HG02970 (cell line): Measurements from ENCODE around the gene POLE.
"Not testable (repeated sequence)": the region's sequence is repeated elsewhere in the genome, so short reads cannot be mapped to it uniquely, and the experiment has no call there.

ENCODE experiments used
- ATAC-seq: cut with Tn5 transposase; IDR thresholded peaks from one replicate; pipeline ENCODE4 v1.9.1; 2021; ENCODE audit warnings: mild to moderate bottlenecking, moderate library complexity, moderate number of reproducible peaks; ENCODE audit not compliant: unreplicated experiment, low FRiP score

POLE gene

GRCh38 chr12:132717531-132718387 lies 30.6 kb upstream of the POLE start:
- ATAC-seq = no peak

GRCh38 chr12:132717011-132717410 lies 29.9 kb upstream of the POLE start:
- ATAC-seq = no peak

GRCh38 chr12:132716356-132716755 lies 29.2 kb upstream of the POLE start:
- no peak for ATAC-seq

GRCh38 chr12:132715874-132716273 lies 28.7 kb upstream of the POLE start:
- no peak for ATAC-seq

GRCh38 chr12:132713123-132713522 lies 26.0 kb upstream of the POLE start:
- ATAC-seq = no peak

GRCh38 chr12:132711080-132711843 lies 24.1 kb upstream of the POLE start:
- peak; percentile 1 for ATAC-seq

GRCh38 chr12:132710405-132711079 lies 23.4 kb upstream of the POLE start, which contains the start of gene PGAM5:
PGAM5 (plus strand) TSS chr12:132710842; CDS start chr12:132710877, 35 bp downstream.
- ATAC-seq = peak; percentile 90

GRCh38 chr12:132710043-132710404 lies 22.9 kb upstream of the POLE start:
- peak; percentile 18 for ATAC-seq

- ATAC-seq = no peak
These were observed 21.0 kb upstream of the POLE start for GRCh38 chr12:132708150-132708549.

- no peak for ATAC-seq
These were observed 20.1 kb upstream of the POLE start for GRCh38 chr12:132707241-132707640.

- no peak for ATAC-seq
These were observed 16.5 kb upstream of the POLE start for GRCh38 chr12:132703641-132704040.

GRCh38 chr12:132702640-132703039 lies 15.5 kb upstream of the POLE start:
- ATAC-seq = no peak

GRCh38 chr12:132700212-132700822 lies 13.2 kb upstream of the POLE start:
- no peak for ATAC-seq

- ATAC-seq = no peak
These were observed 11.2 kb upstream of the POLE start for GRCh38 chr12:132698341-132698740.

- no peak for ATAC-seq
These were observed 8.3 kb upstream of the POLE start for GRCh38 chr12:132695431-132695830.

GRCh38 chr12:132694888-132695287 lies 7.7 kb upstream of the POLE start:
- ATAC-seq = not testable (repeated sequence)

GRCh38 chr12:132692030-132692429 lies 4.9 kb upstream of the POLE start:
- not testable (repeated sequence) for ATAC-seq

GRCh38 chr12:132690112-132690511 lies 3.0 kb upstream of the POLE start:
- no peak for ATAC-seq

- no peak for ATAC-seq
These were observed 2.1 kb upstream of the POLE start for GRCh38 chr12:132689227-132689626.

- peak; percentile 17 for ATAC-seq
These were observed 324 bp downstream of the POLE start for GRCh38 chr12:132686825-132687210.

- no peak for ATAC-seq
These were observed 1.7 kb downstream of the POLE start for GRCh38 chr12:132685400-132685799.
